SKM-1 (cell line): Measurements from ENCODE around the gene DZANK1.
"Not testable (repeated sequence)": the region's sequence is repeated elsewhere in the genome, so short reads cannot be mapped to it uniquely, and the experiment has no call there.

Source experiments
- DNase-seq: peaks from one replicate; lab custom pipeline; 2025; ENCODE audit not compliant: unreplicated experiment; lab: John Stamatoyannopoulos, UW

DZANK1 gene

DNA sequence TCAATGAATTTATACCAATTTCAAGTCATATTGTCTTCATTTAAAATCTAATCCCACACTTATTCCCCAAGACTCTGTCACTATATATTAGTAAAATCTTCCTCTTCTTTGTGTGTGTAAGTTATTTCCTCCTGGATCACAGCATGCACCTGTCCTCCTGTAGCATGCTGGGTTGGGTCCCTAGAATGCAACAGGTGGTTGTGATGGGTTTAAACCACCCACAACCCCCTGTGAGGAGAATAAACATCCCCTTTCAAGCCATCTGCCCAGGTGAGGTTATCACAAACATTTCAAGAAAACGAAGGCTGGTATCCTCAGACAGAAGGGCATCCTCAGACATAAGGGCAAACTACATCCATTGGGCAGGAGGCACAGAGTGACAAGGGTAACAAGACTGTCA is 26.4 kb downstream of the DZANK1 start:
- no peak for DNase-seq

GRCh38 chr20:18436847-18437246 is 30.0 kb downstream of the DZANK1 start:
- DNase-seq = no peak

DNA sequence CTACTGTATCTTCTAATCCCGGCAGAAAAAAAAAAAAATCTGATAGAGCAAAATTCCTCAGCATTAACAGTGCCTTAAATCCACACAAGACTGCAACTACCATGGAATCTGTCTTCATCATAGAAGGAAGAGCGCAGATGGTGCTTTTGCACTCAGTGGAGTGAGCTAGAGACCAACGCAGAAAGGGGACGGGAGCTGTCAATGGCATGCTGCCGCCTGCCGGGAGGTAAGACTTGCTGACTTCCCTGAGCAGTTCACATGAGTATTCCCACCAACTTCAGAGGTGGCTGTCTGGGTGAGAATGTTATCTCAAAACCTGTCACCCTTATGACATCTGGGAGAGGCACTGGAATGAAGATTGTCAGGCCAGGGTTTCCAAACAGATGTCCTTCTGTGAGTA is 35.6 kb downstream of the DZANK1 start:
- no peak for DNase-seq

- DNase-seq = no peak
Measured at GRCh38 chr20:18430172-18430826, 36.5 kb downstream of the DZANK1 start.

DNA sequence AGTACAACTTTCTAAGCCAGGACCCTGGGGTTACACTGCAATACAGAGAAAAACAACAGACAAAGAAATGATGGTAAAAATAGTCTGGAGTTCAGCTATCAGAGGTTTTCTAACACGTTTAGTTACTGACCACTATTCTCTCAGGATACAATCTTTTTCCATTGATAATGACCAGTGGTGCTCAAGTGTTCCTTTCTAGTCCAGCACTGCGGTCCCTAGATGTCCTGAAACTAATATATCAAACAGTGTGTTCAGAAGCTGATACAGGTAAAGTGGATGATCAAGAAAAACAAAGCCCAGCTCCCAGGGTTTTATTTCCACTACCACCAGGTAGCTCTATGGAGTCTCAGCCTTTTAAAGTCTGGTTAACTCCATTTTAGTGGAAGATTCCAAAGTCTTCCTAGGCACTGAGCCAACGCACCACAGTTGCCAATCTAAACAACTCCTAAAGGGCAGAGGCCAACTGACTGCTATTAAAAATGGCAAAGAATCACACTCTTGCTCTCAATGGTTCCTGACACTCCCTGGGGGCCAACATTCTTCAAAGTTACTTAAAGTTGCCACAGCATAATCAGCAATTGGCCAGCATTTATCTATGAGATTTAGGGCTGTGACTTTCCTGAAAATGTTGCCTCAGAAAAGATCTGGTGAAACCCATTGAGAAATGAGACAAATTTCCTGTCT is 38.2 kb downstream of the DZANK1 start:
- no peak for DNase-seq

DNA sequence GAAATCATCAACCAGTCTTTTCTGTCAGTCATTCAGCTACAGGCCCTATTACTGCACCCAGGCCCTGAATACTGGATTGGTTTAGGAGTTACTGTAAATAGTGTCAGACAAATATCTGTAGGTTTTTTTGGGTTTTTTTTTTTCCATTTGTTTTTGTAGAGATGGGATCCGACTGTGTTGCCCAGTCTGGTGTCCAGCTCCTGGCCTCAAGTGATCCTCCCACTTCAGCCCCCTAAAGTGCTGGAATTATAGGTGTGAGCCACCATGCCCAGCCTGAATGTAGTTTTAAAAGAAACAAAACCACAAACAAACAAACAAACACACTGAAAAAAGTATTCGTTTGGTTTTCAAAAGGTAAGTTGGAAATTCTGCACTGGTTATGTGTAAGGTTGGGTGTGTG is 39.6 kb downstream of the DZANK1 start:
- no peak for DNase-seq

GRCh38 chr20:18421608-18422007 is 45.2 kb downstream of the DZANK1 start:
- no peak for DNase-seq

DNA sequence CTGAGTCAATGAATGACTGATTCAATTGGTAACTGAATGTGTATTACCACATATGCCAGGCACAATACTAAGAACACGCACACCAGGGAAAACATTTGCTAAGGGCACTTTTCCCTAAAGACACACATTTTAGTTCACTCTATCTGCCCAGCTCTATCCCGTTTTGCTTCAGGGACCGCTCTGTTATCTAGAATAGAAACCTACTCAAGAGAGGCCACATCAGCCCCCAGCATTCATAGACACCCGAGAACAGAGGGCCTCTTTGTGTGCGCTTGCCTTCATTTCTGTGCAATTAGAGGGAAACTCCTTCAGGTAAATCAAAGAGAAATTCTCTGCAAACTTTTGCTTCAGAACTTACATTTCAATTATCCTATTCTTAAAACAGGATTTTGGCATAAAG is 50.3 kb downstream of the DZANK1 start:
- DNase-seq = no peak

DNA sequence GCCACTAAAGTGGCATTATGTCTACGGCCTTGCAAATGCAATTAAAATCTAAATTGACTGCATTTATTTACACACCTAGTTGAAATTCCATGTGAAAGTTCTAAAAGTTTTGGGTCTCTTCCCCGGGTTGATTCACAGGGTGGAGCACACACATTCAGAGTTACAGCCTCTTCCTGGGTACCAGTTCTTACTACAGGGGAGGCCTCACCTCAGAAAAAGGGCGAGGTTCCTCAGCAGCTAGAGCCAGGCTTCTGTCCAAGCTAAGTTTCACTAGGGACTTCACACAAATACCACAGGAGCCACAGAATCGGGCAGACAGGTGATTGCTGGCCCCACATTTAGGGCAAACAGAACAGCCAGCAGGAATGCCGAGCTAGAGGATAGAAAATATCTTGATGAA is 52.7 kb downstream of the DZANK1 start:
- no peak for DNase-seq

DNA sequence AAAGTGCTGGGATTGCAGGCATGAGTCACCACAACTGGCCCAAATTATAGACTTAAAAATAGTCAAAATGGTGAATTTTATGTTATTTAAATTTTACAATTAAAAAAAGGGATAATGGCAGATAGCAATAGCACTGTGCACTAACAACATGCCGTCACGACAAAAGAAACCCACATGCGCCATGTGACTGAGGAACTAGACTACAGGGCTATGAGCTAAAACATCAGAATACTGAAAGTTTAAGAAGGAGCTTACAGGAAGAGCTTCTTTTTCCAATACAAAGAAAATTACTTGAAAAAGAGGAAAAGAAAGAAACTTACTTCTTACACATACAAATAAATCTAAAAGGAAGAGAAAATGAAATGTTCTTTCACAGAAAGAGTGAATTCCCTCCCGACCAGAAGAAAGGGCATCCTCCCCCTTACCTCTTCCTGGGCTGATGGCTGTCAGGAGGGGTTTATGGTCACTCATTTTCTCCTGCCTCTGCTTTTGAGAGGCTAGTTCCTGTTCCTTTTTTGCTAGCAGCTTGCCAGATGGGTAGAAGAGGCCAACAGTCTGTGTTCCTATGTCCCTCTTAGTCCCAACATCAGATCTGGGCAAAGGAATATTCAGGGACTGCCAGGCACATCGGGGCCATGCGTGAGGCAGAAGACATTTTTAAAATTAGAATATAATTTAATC is 54.5 kb downstream of the DZANK1 start:
- no peak for DNase-seq

DNA sequence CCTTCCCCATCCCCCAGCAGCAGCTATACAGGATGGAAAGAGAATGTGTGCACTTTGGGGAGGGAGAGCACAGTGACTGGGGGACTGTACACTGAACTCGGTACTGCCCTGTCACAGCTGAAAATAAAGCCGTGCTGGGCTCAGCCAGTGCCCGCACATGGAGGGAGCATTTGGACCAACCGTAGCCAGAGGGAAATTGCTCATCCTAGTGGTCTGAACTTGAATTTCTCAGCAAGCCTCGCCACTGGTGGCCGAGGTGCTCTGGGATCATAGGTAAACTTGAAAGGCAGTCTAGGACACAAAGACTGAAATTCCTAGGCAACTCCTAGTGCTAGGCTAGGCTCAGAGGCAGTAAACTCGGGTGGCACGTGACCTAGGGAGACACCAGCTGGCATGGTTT is 61.0 kb downstream of the DZANK1 start:
- DNase-seq = no peak

DNA sequence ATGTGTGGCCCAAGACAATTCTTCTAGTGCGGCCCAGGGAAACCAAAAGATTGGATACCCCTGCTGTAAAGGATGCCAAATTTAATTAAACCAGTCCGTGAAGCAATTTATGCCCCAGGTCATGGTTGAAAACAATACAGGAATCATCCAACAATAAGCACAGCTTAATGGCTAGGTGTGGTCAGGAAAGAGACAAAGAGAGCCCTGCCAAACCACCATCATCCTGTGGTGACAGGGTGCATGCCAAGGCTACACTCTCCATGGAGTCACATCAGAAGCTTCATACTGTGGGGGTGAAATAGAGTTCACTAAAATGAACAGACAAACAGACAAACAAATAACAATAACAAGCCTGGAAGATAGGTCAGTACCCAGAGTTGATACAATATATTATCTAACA is 62.7 kb downstream of the DZANK1 start:
- DNase-seq = no peak

- no peak for DNase-seq
Measured at GRCh38 chr20:18403269-18403668, 63.6 kb downstream of the DZANK1 start.

- no peak for DNase-seq
Measured at GRCh38 chr20:18401305-18401704, 65.5 kb downstream of the DZANK1 start.

DNA sequence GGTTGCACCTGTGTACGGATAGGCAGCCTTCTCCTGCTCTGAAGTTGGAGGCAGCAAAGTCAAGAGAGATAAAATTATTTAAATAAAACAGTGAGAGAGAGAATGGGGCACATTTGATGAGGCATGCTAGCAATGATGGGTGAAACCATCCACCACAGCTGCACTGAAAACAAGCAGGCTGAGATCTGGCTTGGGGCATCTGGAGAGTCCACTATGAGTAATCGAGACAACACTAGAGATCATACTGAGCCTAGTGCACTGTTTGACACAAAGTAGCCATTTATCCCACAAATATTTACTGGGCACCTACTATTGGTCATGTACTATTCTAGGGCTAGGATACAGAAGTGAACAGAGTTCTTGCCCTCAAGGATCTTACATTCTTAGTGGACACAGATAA is 66.4 kb downstream of the DZANK1 start:
- no peak for DNase-seq

- DNase-seq = not testable (repeated sequence)
Measured at GRCh38 chr20:18398713-18399112, 68.1 kb downstream of the DZANK1 start.

DNA sequence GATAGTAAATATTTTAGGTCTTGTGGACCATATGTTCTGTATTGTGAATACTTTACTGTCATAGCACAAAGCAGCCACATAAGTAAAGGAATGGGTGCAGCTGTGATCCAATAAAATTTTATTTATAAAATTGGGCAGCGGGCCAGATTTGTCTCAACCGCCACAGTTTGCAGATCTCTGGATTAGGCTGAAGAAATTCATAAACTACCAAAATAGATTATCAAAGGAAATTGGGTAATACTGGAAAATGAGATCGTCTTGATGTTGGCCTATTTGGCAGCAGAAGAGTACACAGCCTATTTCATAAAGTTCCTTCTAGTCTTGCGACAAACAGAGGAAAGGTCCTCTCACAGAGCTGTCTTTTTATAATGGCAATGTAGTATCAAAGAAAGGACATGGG is 69.8 kb downstream of the DZANK1 start:
- DNase-seq = no peak

- no peak for DNase-seq
Measured at GRCh38 chr20:18395544-18395943, 71.3 kb downstream of the DZANK1 start.

- no peak for DNase-seq
Measured at GRCh38 chr20:18394363-18394762, 72.5 kb downstream of the DZANK1 start.

DNA sequence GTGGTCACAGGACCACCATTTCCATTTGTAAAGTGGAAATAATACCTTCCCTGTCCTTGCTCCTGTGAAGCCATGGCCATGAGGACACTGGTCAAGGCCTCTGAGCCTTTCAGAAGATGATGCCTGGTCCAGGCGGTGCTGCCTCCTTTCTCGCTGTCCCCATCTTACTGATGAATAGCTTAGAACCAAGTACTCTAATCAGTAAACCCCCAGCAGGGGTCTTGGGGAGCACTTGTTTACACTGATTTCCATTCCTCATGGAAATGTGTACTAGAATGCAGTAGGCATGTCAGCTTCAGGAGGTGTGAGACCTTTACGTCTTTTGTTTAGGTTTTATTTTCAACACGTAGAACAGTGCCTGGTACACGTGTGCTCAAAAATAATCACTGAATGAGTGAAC is 75.1 kb downstream of the DZANK1 start:
- DNase-seq = no peak

DNA sequence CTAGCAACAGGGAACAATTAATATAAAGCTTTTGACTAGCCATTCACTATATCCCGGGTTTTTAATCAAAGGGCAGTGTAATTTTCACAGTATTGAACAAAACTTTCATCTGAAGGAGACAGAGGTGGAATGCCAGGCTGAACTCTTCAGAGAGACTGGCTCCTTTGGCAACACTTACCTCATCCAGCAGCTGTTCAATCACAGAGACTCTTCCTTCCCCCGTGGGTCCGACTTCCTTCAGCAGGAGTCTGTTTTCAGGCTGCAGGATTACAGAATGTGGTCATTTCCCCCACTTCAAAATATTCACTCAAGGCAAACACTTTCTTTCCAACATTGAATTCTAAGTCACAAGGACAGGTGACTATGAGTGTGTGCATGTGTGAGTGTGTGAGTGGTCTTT is 76.6 kb downstream of the DZANK1 start:
- DNase-seq = no peak

GRCh38 chr20:18388860-18389259 is 78.0 kb downstream of the DZANK1 start:
- no peak for DNase-seq
